ENCODE results near the gene MAP3K12. TPM values are rescaled to one million over a fixed set of nuclear protein-coding genes. Genes with fewer than 3 reads are reported as not detected.
"Not testable (repeated sequence)": the region's sequence is repeated elsewhere in the genome, so short reads cannot be mapped to it uniquely, and the experiment has no call there.

The MAP3K12 gene
- total and polyA plus RNA-seq, 2 experiments from 2014 or later: 6.6 to 17.9 TPM

DNA sequence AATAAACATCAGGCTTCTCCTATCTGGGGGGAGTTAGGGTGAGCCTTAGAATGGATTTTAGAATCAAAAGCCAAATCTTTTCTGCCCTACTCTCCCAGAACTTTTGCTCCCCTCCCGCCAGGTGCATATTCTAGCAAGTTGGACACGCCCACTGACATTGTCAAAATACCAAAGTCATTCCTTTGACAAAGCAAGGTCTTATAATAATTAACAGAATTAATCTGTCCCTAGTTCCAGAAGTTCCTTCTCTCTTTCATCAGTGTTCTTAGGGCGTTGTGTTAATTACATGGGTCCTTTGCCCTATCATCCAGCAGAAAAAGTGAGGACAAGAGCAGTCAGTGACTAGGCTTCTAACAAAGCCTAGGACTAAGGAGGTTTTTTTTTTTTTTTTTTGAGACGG lies 55.3 kb downstream of the MAP3K12 start (continued):
- TF ChIP-seq, protein P1, sequence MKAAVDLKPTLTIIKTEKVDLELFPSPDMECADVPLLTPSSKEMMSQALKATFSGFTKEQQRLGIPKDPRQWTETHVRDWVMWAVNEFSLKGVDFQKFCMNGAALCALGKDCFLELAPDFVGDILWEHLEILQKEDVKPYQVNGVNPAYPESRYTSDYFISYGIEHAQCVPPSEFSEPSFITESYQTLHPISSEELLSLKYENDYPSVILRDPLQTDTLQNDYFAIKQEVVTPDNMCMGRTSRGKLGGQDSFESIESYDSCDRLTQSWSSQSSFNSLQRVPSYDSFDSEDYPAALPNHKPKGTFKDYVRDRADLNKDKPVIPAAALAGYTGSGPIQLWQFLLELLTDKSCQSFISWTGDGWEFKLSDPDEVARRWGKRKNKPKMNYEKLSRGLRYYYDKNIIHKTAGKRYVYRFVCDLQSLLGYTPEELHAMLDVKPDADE (IDR thresholded peaks at IDR 0.05): no peak

- DNase-seq (ENCODE audit: low spot score) (peak; percentile 100), ATAC-seq (peak; percentile 98)
- Histone ChIP-seq H3K79me2 (replicated peaks; ENCODE audit: insufficient read depth) (peaks cover 33% of the 10 kb centered on the region), H2AFZ (peak within 1 kb of the TSS; percentile 83), H3K4me2 (peak within 1 kb of the TSS; percentile 82), H3K36me3 (ENCODE audit: insufficient read depth) (peaks cover 21% of the 10 kb centered on the region), H4K20me1 (replicated peaks; ENCODE audit: insufficient read depth) (peaks cover 11% of the 10 kb centered on the region), H3K4me1 (ENCODE audit: insufficient read depth) (peaks cover 28% of the 10 kb centered on the region), H3K9me2 (ENCODE audit: insufficient read depth) (no peaks in the 10 kb centered on the region), H3K4me3 (peak within 1 kb of the TSS; percentile 73), H3K27ac (ENCODE audit: low read depth) (peak within 1 kb of the TSS; percentile 97), H3F3A (replicated peaks; ENCODE audit: low read depth) (peaks cover 16% of the 10 kb centered on the region; the same call in 1 of the 2 replicates), H3K27me3 (ENCODE audit: insufficient read depth) (no peaks in the 10 kb centered on the region)
- peak within 1 kb of the TSS; percentile 90 for H3K4me3 Mint-ChIP-seq
- peaks cover 10% of the 10 kb centered on the region for H3K27me3 Mint-ChIP-seq (ENCODE audit: insufficient read depth, low read depth, poor library complexity)
- TF ChIP-seq NANOG (IDR thresholded peaks at IDR 0.05; ENCODE audit: borderline replicate concordance): no peak
- peak; percentile 94 for TF ChIP-seq POLR2AphosphoS5 (IDR thresholded peaks at IDR 0.05; ENCODE audit: low read depth)
- TF ChIP-seq CREB1 (CRISPR knock-in tag; IDR thresholded peaks at IDR 0.05; ENCODE audit: low read depth): peak; percentile 29; the same call in 1 of the 2 replicates
- no peaks in the 10 kb centered on the region; the same call in 2 of the 3 replicates for H3K9me3 Mint-ChIP-seq
- peaks cover 21% of the 10 kb centered on the region for H3K4me1 Mint-ChIP-seq
- H3K27ac Mint-ChIP-seq: peak within 1 kb of the TSS; percentile 96
- H3K36me3 Mint-ChIP-seq (ENCODE audit: low read depth): peaks cover 31% of the 10 kb centered on the region
Measured at GRCh38 chr12:53441040-53441833, 58.0 kb downstream of the MAP3K12 start, which contains the start of gene PRR13. TSS of gene PRR13 (plus strand) at chr12:53441734. CDS start at chr12:53442715, 981 bp downstream.

- not testable (repeated sequence) for H3K27ac ChIP-seq (ENCODE audit: low read depth); H3K4me3 Mint-ChIP-seq; ATAC-seq; DNase-seq (ENCODE audit: low spot score); H2AFZ ChIP-seq; H3K9me2 ChIP-seq (ENCODE audit: insufficient read depth); H3K4me2 ChIP-seq; H3K27me3 ChIP-seq (ENCODE audit: insufficient read depth); H3K36me3 ChIP-seq (ENCODE audit: insufficient read depth); H3K27ac Mint-ChIP-seq; H4K20me1 ChIP-seq (replicated peaks; ENCODE audit: insufficient read depth); H3K9me3 Mint-ChIP-seq; H3K4me3 ChIP-seq
- H3K4me1 Mint-ChIP-seq: peaks cover 19% of the 10 kb centered on the region
- H3K27me3 Mint-ChIP-seq (ENCODE audit: insufficient read depth, low read depth, poor library complexity): peaks cover 12% of the 10 kb centered on the region
- peaks cover 12% of the 10 kb centered on the region; the same call in 1 of the 2 replicates for H3F3A ChIP-seq (replicated peaks; ENCODE audit: low read depth)
- H3K36me3 Mint-ChIP-seq (ENCODE audit: low read depth): peaks cover 16% of the 10 kb centered on the region
- peaks cover 23% of the 10 kb centered on the region for H3K79me2 ChIP-seq (replicated peaks; ENCODE audit: insufficient read depth)
- H3K4me1 ChIP-seq (ENCODE audit: insufficient read depth): peaks cover 27% of the 10 kb centered on the region
Measured at GRCh38 chr12:53439582-53439981, 59.7 kb downstream of the MAP3K12 start.

GRCh38 chr12:53435326-53435725 lies 63.9 kb downstream of the MAP3K12 start:
- not testable (repeated sequence) for H3K27ac ChIP-seq (ENCODE audit: low read depth); DNase-seq (ENCODE audit: low spot score); H3K4me3 ChIP-seq; ATAC-seq; H3K27me3 ChIP-seq (ENCODE audit: insufficient read depth); H3K4me1 Mint-ChIP-seq; H3K4me1 ChIP-seq (ENCODE audit: insufficient read depth); H2AFZ ChIP-seq; H3K4me2 ChIP-seq; H3K27ac Mint-ChIP-seq; H3K36me3 ChIP-seq (ENCODE audit: insufficient read depth); H3F3A ChIP-seq (replicated peaks; ENCODE audit: low read depth); H3K36me3 Mint-ChIP-seq (ENCODE audit: low read depth); H3K79me2 ChIP-seq (replicated peaks; ENCODE audit: insufficient read depth); H3K4me3 Mint-ChIP-seq; H4K20me1 ChIP-seq (replicated peaks; ENCODE audit: insufficient read depth); H3K9me3 Mint-ChIP-seq; H3K9me2 ChIP-seq (ENCODE audit: insufficient read depth); H3K27me3 Mint-ChIP-seq (ENCODE audit: insufficient read depth, low read depth, poor library complexity)

All from GM23338 (cell line).